OCI-M2 (cell line): ENCODE measurements around the gene LMLN.
"Not testable (repeated sequence)": the region's sequence is repeated elsewhere in the genome, so short reads cannot be mapped to it uniquely, and the experiment has no call there.

Source experiments
- DNase-seq: peaks from one replicate; lab custom pipeline; 2025; ENCODE audit not compliant: unreplicated experiment; lab: John Stamatoyannopoulos, UW

LMLN gene

DNA sequence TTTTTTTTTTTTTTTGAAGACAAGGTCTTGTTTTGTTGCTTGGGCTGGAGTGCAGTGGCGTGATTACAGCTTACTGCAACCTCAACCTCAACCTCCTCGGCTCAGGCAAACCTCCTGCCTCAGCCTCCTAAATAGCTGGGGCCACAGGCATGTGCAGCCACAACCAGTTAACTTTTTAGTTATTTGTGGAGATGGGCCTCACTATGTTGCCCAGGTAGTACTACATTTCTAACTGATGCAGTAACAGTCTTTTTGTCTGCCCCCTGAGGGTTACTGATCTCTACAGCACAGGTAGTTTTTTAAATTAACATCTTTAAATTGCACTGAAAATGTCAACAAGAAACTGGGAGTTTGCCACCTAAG is 3.4 kb upstream of the LMLN start:
- DNase-seq = no peak

DNA sequence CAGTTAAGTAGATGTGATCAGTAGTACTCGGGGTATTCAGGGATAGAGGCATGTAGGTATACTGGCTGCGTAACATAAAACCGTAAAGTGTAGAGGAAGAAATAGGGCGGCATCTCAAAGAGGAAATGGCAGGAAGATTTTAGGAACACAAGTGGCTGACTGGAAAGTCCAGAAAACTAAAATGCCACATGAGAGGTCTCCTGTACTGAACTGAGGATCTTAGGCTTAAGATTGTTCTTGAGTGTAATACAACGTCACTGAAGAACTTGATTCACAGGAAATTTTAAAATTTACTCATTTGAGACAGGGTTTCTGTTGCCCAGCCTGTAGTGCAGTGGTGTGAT is 2.3 kb upstream of the LMLN start:
- no peak for DNase-seq

DNA sequence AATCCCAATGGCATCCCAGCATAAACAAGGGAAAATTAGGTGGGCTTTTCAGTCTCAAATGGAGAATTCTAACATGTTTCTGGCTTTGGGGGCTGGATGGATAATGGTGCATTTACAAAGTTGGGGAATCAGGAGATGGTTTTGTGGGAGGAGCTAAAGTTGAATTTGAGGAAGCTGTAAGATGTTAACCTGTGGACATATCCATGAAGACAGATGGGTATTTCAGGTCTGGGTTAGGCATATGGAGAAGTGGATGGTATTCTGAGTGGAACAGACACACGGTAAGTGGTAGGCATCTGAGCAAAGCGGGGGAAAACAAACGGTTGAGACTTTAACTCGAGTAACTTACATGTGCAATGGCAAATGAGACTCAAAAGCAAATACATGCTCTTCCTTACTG is 1.7 kb upstream of the LMLN start:
- DNase-seq = no peak

DNA sequence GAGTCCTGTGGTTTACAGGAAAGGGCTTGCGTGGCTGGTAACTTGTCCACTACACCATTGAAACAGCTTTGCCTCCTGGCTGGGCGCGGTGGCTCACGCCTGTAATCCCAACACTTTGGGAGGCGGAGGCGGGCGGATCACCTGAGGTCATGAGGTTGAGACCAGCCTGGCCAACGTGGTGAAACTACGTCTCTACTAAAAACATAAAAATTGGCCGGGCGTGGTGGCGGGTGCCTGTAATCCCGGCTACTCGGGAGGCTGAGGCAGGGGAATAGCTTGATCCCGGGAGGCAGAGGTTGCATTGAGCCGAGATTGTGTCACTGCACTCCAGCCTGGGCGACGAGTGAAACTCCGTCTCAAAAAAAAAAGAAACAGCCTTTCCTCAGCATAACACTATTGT is 1.2 kb upstream of the LMLN start:
- not testable (repeated sequence) for DNase-seq

DNA sequence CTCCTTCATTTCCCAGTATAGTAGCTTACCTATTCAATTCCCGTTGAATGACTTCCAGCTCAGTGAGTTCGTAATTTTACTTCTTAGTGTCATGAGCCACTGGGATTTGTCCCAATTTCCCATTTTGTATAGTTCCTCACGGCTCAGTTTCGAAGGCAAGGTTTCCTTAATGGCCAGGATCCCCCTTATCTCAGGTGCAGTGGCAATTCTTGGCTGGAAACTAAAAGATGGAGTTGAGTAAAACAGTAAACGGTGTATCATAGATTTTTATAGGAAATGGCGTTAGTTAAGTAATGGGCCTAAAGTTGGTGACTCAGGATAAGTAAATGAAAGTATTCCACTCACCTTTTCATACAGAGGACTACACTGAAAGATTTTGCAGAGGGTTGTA is 522 bp upstream of the LMLN start:
- DNase-seq = no peak

DNA sequence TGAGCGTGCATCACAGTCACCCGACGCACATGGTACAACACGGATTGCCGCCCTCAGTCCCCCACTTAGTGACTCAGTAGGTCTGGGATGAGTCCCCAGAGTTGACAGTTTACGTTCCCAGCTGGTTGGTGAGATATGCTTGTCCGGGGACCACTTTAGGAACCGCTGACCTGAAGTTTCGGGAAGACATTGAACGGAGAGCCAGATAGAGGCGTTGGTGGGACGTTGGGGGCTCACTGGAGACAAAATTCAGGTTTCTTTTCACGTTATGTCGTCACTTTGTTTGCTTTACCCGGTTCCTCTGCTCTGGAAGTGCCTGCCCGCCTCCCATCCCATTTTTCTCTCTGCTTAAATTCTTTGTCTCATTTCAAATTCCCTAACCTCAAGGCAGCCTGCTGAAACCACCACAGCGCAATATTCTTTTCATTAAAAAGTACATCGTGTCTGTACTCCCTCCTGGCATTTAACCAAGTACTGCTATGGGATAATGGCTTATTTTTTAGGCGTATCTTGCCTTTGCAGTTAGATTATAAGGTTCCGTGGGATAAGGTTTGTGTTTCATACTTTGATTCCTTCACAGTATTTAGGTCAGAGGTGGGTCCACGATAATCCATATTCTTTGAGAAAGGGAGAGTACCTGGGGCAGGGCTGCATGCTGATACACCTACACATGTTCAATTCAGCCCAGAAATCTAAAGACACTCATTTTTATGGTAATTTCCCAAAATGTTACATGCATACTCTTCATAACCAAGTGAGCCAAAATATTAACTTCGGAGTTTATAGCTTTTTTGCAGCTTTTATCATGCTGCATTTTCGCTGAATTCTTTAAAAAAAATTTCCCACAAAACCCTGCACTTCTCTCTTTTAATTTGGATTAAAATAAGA is 921 bp downstream of the LMLN start:
- no peak for DNase-seq

DNA sequence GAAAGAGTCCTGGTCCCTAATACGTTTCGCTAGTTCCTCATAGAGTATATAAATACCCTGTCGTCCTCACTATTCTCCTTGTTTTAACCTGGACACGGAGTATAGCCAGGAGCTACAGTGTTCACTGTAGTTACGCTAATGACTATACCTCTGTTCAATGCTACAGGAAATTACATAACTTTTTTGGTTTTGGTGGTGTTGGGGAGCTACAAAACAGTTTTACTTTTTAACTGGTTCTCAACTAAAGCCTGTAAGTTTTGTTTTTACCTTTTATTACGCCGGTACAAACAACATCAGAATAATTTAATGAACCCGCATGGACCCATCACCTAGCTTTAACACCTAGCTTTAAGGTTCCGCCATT is 1.5 kb downstream of the LMLN start:
- no peak for DNase-seq

DNA sequence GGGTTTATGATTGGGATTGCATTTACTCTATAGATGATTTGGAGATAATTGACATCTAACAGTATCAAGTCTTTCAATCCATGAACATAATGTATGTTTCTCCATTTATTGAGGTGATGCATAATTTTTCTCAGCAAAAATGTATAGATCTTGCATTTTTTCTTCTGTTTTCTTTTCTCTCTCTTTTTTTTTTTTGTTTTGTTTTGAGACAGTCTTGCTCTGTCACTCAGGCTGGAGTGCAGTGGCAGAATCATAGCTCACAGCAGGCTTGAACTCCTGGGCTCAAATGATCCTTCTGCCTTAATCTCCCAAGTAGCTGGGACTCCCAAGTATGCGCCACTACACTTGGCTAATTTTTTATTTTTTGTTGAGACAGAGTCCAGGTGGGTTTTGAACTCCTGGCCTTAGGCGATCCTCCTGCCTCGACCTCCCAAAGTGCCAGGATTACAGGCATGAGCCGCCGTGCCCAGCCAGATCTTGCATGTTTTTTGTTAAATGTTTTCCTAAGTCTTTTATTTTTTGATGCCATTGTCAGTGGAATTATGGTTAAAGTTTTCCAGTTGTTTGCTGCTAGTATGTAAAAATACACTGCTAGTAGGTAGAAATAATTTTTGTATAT is 3.1 kb downstream of the LMLN start:
- DNase-seq = no peak

DNA sequence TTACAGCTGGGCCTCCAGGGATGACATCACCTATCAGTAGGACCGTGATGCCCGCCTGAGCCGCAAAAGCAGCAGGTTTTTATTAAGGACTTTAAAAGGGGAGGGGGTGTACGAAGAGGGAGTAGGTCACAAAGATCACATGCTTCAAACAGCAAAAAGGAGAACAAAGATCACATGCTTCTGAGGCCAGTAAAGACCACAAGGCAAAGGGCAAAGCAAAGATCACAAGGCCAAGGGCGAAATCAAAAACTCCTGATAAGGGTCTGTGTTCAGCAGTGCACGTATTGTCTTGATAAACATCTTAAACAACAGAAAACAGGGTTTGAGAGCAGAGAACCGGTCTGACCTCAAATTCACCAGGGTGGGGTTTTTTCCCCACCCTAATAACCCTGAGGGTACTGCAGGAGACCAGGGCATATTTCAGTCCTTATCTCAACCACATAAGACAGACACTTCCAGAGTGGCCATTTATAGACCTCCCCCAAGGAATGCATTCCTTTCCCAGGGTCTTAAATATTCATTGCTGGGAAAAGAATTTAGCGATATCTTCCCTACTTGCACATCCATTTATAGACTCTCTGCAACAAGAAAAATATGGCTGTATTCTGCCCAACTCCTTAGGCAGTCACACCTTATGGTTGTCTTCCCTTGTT is 7.4 kb downstream of the LMLN start:
- DNase-seq = not testable (repeated sequence)

DNA sequence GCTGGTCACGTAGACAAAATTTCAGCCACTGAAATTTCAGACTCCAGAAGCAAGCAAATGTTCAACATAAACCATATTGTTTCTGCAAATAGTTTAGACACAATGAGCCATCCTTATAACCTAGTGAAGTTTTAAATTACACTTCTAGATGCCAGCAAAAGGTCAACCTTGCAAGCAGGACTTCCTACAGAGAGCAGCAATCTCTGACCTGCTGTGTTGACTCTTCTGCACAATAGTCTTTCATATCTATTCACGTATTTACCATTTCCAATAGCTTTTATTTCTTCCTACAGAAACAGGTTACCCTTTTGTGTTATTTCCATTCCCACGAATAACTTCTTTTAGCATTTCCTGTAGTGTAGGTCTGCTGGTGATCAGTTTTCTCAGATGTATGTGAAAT is 10.6 kb downstream of the LMLN start:
- no peak for DNase-seq

DNA sequence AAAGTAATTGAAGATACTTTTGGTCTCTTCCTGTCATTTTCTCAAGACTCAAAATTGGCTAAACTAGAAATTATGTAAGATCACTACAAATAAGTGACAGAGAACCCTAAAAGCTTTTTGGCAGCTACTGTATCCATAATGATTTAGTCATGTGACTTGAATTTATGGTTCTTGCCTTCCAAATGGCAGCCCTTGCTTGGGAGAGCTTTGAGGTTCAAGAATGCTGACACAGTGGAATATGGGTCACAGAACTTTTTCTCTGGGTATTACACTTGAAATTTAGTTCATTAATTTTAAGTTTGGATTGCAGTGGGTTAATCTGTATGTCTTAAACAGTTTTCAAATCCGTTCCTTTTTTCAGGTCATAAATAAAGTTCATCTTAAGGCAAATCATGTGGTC is 14.0 kb downstream of the LMLN start:
- DNase-seq = no peak

DNA sequence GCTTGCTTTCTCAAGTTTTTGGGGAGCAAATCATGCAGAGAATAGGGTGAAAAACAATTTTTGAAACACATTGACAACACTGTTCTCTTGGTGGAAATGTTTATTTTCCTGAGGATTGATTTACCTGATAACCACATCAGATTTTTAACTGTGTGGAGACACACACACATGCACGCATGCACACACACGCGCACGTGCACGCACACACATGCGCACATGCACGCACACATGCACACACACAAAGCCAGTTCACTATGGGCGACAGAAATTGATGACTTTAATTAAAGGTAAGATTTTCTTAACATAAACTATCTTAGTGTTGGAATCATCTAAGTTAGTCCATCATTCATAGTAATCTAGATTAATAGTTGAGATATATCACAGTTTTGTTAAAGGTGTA is 15.3 kb downstream of the LMLN start:
- DNase-seq = no peak

DNA sequence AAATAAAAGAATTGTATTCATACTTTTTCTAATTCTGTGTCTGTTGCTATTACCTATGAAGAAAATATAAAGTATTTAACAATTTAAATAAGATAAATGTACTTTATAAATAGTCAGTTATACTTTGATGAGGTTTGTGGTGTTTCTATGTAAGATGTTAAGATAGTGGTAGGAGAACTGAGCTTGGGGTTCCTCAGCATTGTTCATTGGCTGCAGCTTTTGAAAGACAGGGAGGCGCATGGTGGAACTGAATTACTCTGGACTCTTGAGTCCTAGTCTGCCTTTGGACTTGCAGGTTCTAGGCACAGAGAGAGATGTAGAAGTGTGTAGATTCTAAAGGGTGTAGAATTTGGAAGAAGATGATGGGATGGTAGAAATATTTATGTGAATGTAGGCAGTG is 23.1 kb downstream of the LMLN start:
- no peak for DNase-seq

DNA sequence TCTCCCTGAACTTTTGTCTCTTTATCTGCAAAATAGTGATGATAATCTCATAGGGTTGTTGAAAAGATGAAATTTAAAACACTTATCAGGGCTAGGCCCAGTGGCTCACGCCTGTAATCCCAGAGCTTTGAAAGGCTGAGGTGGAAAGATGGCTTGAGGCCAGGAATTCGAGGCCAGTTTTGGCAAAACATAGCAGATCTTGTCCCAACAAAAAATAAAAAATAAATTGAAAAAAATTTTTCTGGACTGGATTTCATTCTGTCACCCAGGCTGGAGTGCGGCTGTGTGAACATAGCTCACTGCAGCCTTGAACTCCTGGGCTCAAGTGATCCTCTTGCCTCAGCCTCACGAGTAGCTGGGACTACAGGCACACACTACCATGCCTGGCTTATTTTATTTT is 29.6 kb downstream of the LMLN start:
- no peak for DNase-seq

DNA sequence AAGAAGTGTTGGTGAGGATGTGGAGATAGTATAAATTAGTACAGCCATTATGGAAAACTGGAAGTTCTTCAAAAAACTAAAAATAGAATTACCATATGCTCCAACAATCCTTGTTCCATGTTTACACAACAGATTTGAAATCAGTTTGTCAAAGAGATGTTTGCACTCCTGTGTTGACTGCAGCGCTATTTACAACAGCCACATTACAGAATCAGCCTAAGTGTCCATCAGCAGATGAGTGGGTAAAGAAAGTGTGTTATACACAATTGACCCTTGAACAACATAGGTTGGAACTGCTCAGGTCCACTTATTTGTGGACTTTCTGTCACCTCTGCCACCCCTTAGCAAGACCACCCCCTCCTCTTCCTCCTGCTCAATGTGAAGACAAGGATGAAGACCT is 34.7 kb downstream of the LMLN start:
- no peak for DNase-seq

DNA sequence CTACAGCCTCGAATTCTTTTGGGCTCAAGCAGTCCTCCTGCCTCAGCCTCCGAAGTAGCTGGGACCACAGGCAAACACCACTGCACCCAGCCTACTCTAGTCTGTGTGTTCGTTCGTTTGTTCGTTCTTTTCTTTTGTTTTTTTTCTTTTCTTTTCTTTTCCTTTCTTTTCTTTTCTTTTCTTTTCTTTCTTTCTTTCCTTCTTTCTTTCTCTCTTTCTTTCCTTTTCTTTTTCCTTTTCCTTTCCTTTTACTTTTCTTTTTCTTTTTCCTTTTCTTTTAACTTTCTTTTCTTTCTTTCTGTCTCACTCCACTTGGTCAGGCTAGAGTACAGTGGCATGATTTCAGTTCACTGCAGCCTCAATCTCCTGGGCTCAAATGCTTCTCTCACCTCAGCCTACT is 36.8 kb downstream of the LMLN start:
- no peak for DNase-seq

DNA sequence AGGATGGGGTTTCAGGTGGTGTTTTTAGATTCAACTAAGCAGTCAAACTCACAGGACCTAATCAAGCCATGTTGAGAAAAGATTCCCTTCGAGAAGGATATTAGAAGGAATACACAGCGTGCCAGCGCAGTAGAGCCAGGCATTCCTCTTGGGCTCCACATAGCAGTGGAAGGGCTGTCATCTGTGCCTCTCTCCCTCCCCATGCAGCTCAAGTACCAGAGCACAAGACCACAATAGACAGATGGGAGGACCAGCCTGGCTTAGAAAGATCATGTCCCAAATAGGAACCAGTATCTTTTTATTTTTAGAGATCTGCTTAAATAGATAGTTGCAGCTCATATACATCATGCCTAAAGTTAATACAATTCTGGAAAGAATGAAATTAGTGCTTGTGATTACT is 37.9 kb downstream of the LMLN start:
- DNase-seq = no peak

DNA sequence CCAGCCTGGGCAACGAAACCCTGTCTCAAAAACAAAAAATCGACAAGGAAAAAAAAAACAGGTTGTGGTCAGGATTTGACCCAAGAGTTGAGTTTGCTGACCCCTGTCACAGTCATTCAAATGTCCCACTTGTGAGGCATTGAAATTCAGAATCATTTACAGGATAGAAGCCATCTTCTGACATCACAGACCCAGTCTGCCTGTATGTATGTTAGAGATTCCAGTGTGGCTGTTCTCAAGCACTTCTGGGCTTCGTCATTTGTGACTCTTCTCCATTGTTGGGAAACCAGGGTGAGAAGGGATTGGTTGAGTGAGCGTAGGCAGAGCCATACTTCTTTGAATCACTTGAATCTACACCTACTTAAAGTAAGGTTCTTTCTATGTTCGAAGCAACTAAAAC is 57.1 kb downstream of the LMLN start:
- no peak for DNase-seq

DNA sequence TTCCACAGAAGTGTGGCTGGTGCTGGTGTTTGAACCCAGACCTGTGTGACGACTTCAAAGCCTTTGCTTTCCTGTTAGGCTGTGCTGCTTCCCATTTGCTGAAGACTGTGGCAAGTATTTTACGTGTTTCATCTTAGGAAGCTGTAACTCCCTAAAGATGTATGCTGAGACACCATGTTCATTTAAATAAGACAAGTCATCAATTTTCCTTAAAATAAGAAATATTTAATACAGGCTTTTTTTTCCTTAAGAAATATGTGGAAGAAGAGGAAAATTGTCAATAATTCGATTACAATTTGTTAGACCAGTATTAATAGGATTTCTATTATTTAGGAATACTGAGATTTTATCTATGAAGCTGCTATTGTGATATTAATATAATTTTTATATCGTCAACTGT is 58.4 kb downstream of the LMLN start:
- DNase-seq = no peak

DNA sequence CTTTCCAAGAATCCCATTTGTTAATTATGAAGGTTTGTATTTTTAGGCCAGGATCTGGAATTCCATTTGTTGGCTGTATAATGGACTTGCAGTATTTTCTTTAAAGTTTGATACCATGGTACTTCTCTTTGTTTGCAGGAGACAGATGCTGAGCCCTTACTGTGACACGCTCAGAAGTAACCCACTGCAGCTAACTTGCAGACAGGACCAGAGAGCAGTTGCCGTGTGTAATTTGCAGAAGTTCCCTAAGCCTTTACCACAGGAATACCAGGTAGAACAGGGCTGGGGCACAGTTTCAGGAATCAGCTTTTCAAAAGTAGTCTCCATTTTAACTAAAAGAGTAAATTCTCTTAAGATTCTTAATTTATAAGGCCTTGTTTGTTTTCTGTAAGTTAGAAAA is 59.1 kb downstream of the LMLN start:
- no peak for DNase-seq

DNA sequence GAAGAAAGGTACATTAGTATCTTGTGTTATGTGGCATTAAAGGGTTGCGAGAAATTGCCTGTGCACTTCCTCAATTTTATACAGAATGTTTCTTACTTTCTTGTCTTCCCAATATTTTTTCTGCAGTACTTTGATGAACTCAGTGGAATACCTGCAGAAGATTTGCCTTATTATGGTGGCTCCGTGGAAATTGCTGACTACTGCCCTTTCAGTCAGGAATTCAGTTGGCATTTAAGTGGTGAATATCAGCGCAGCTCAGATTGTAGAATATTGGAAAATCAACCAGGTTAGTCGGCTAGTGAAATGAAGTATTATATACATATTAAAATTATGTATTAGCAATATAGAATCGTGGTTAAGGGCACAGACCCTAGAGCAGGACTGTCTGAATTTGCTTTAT is 61.3 kb downstream of the LMLN start:
- no peak for DNase-seq

DNA sequence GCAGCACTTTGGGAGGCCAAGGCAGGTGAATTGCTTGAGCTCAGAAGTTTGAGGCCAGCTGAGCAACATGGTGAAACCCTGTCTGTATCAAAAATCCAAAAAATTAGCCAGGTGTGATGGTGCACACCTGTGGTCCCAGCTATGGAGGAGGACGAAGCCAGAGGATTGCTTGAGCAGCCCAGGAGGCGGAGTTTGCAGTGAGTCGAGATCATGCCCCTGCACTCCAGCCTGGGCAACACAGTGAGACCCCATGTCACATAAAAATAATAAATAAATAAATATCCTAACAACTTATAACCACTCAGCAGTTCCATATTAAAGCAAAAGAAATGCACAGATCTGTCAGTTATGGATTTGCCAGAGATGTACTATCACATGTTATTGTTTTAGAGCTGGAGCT is 62.6 kb downstream of the LMLN start:
- DNase-seq = no peak

DNA sequence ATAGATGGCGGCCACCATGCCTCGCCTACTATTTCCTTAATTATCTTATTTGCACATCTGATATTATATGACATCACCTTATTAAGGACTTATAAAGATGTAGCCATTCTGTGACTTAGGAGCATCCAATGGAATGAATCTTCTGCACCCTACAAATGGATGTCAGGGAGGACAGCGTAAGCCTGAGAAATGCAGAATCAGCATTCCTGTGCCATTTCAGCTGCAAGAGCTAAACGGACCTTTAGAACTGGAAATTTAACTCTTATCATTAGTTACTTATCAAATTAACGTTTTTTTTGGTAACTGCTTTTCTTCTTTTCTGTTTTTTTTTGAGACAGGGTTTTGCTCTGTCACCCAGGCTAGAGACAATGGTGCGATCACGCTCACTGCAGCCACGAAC is 65.6 kb downstream of the LMLN start:
- no peak for DNase-seq
